Measurements from ENCODE around the gene KCP.
A peak's percentile ranks its signal among the peaks of the same experiment; 100 is the strongest.

KCP gene

GRCh38 chr7:128874140-128875031, 36.1 kb downstream of the KCP start:
- DNase-seq (ENCODE audit: low read depth in 2 of 2): no peak

- no peak for DNase-seq (ENCODE audit: low read depth in 2 of 2)
These were observed 37.3 kb downstream of the KCP start for GRCh38 chr7:128873234-128873633.

GRCh38 chr7:128872394-128872824, 38.1 kb downstream of the KCP start:
- DNase-seq (ENCODE audit: low read depth in 2 of 2): no peak

- DNase-seq (ENCODE audit: low read depth in 2 of 2): no peak
These were observed 39.5 kb downstream of the KCP start for GRCh38 chr7:128871050-128871449.

- DNase-seq (ENCODE audit: low read depth in 2 of 2): no peak
These were observed 40.6 kb downstream of the KCP start for GRCh38 chr7:128869944-128870285.

GRCh38 chr7:128869138-128869943, 41.2 kb downstream of the KCP start:
- peak; percentile 12 to 29 for DNase-seq (ENCODE audit: low read depth in 2 of 2)

GRCh38 chr7:128868624-128869137, 41.8 kb downstream of the KCP start:
- DNase-seq (ENCODE audit: low read depth in 2 of 2): no peak

- no peak for DNase-seq (ENCODE audit: low read depth in 2 of 2)
These were observed 42.5 kb downstream of the KCP start for GRCh38 chr7:128867842-128868623.

GRCh38 chr7:128867241-128867640, 43.3 kb downstream of the KCP start:
- DNase-seq (ENCODE audit: low read depth in 2 of 2): no peak

- DNase-seq (ENCODE audit: low read depth in 2 of 2): no peak
These were observed 44.3 kb downstream of the KCP start for GRCh38 chr7:128865996-128866877.

- DNase-seq (ENCODE audit: low read depth in 2 of 2): no peak
These were observed 45.2 kb downstream of the KCP start for GRCh38 chr7:128865303-128865702.

- DNase-seq (ENCODE audit: low read depth in 2 of 2): peak in 1 of 2 donors; percentile 27
These were observed 47.0 kb downstream of the KCP start for GRCh38 chr7:128863433-128863989.

- DNase-seq (ENCODE audit: low read depth in 2 of 2): peak; percentile 99
These were observed 47.7 kb downstream of the KCP start, which contains the start of gene ATP6V1F for GRCh38 chr7:128862571-128863432. TSS of gene ATP6V1F (plus strand) at chr7:128862856. CDS start at chr7:128862905, 49 bp downstream.

- DNase-seq (ENCODE audit: low read depth in 2 of 2): no peak
These were observed 48.4 kb downstream of the KCP start for GRCh38 chr7:128861957-128862570.

- DNase-seq (ENCODE audit: low read depth in 2 of 2): no peak
These were observed 50.1 kb downstream of the KCP start for GRCh38 chr7:128860158-128861073.

- DNase-seq (ENCODE audit: low read depth in 2 of 2): no peak
These were observed 51.0 kb downstream of the KCP start for GRCh38 chr7:128859232-128860157.
